ENCODE results near the gene CPEB3.
A peak's percentile ranks its signal among the peaks of the same experiment; 100 is the strongest.
"Not testable (repeated sequence)": the region's sequence is repeated elsewhere in the genome, so short reads cannot be mapped to it uniquely, and the experiment has no call there.

The CPEB3 gene

DNA sequence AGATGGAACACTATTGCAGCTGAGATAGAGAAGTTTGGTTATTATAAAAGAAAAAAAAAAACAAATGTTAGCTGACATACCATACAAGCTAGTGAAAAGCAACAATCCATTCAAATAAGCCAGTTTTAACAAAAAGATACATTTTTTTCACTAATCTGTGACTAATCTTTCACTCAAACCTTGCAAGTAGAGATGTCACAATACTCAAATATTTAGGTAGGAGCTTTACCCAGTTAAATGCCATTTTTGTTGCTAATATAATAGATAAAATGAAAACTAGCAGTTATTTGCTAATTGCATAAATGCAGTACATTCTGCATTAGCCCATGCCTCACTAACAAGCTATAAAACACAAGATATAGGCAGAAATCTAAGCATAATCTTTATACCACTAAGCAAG is 243.7 kb downstream of the CPEB3 start:
- DNase-seq (ENCODE audit: low read depth in 1 of 2, low spot score in 1 of 2): no peak

DNA sequence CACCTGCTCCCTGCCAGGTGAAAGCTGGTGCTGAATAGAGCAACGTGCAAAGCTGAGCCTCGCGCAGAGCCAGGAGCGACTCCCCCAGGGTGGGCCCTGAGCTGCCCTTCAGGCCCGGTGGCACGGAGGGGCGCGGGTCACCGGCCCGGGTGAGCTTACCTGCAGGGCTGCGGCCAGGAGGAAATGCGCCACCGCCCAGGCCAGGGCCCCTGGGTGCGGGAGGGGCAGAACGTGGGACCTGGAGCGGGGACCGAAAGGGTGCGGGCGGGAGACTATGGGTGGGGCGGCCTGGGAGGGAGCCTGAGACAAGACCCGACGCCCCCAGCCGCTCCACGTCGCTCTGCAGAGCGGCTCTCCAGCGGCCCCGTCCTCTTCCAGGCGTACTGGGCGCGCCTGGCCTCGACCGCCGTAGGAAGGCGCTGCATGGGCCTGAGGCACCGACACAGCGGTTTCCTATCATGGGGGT is 245.2 kb downstream of the CPEB3 start:
- no peak for DNase-seq (ENCODE audit: low read depth in 1 of 2, low spot score in 1 of 2)

- no peak for DNase-seq (ENCODE audit: low read depth in 1 of 2, low spot score in 1 of 2)
Observed at GRCh38 chr10:92042541-92042940, 248.3 kb downstream of the CPEB3 start.

DNA sequence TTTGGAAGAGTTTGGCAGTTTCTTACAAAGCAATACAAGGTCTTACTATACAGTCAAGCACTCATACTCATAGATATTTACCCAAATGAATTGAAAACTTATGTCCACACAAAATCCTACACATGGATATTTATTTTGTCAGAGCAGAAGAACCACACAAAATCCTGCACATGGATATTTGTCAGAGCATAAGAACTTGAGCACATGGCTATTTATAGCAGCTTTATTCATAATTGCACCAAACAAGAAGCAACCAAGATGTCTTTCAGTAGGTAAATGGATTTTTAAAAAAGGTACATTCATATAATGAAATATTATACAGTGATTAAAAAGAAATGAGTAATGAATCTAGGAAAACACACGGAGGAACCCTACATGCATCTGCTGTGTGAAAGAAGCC is 251.9 kb downstream of the CPEB3 start:
- no peak for DNase-seq (ENCODE audit: low read depth in 1 of 2, low spot score in 1 of 2)

GRCh38 chr10:92033070-92033469 is 257.8 kb downstream of the CPEB3 start:
- not testable (repeated sequence) for DNase-seq (ENCODE audit: low read depth in 1 of 2, low spot score in 1 of 2)

- no peak for DNase-seq (ENCODE audit: low read depth in 1 of 2, low spot score in 1 of 2)
Observed at GRCh38 chr10:92031580-92031979, 259.3 kb downstream of the CPEB3 start.

GRCh38 chr10:92027141-92027540 is 263.7 kb downstream of the CPEB3 start:
- no peak for DNase-seq (ENCODE audit: low read depth in 1 of 2, low spot score in 1 of 2)

GRCh38 chr10:92025340-92025739 is 265.5 kb downstream of the CPEB3 start:
- not testable (repeated sequence) for DNase-seq (ENCODE audit: low read depth in 1 of 2, low spot score in 1 of 2)

GRCh38 chr10:92024700-92025099 is 266.2 kb downstream of the CPEB3 start:
- DNase-seq (ENCODE audit: low read depth in 1 of 2, low spot score in 1 of 2): no peak

- DNase-seq (ENCODE audit: low read depth in 1 of 2, low spot score in 1 of 2): no peak
Observed at GRCh38 chr10:92014620-92015019, 276.3 kb downstream of the CPEB3 start.

DNA sequence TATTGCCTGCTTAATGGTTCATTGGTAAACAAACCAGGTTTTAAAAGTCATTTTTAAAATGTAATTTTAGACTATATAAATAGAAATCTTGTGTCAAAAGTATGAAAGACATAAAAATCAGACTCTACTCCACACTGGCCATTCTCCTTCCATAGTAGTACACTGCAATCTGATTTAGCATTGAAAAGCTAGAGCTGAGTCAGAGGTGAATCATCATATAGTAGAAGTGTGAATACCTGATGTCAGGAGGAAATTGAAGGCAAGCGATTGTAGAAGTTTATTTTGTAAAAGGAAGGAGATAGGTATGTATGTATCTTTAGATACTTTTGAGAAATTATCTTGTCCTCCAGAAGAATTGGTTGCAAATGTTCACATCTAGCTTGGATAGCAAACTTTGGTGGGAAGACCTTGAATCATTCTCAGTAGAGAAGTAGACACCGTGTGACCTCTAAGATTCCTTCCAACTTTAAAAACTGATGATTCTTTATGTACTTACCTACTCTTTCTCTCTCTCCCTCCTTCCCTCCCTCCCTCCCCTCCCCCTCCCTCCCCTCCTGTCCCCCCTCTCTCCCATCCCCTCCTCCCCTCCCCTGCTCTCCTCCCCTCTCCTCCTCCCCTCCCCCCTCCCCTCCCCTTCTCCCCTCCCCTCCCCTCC is 279.2 kb downstream of the CPEB3 start:
- peak in 1 of 2 donors; percentile 2 for DNase-seq (ENCODE audit: low read depth in 1 of 2, low spot score in 1 of 2)

DNA sequence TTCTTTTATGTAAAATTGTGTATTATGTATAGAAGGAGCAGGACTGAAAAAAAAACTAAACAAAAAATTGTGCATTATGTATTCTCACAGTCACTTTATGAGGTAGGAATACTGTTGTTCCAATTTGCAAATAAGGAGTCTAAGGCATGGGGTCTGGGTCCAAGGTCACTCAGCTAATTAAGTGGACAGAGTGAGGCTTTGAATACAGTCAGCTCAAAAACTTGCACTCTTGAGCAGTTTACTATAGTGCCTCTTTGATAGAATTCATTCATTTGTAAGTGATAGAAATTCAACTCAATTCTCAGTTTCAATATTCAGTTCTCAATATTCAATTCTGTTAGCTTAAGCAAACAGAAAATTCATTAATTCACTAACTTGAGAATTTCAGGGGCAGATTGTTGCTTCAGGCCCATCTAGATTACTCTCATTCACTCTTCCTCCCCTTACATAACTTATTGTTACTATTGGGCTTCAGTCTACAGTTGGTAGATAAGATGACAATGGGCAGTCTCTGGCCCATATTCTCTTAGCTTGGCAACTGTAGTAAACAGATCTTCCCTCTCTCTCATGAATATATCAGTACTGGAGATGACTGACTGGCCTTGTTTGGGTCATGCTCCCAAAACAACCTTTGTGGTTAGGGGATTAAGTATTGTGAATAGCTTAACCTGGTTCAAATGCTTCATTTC is 280.7 kb downstream of the CPEB3 start:
- no peak for DNase-seq (ENCODE audit: low read depth in 1 of 2, low spot score in 1 of 2)

DNA sequence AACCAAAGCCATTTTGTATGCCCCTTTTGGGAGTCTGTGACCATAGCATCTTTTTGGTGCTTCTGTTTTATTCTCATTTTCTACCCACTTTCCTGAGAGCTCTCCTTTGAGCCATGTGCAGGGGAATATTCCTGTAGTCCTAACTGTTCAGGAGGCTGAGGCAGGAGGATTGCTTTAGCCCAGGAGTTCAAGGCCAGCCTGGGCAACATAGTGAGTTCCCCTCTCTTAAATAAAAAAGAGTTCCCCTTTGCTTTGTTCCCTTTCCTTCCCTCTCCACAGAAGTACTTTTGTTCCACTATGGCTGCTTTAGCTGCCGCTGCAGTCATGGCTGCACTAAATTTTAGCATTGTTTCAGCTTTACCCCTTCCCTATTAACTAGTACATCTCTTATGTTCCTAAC is 281.4 kb downstream of the CPEB3 start:
- DNase-seq (ENCODE audit: low read depth in 1 of 2, low spot score in 1 of 2): no peak

DNA sequence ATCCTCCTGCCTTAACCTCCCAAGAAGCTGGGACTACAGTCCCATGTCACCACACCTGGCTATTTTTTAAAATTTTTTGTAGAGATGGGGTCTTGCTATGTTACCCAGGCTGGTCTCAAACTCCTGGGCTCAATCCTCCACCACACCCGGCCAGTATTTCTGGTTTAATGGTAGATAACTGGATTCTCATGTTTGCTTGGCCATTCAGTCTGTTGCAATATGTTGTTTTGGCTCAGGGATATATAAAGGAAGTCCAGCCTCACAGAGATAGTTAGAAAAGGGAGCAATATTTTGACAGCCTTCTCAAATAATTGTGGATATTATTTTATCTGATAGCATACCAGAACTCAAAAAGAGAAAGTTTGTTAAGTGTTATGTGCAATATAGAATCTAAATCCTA is 284.9 kb downstream of the CPEB3 start:
- DNase-seq (ENCODE audit: low read depth in 1 of 2, low spot score in 1 of 2): no peak

DNA sequence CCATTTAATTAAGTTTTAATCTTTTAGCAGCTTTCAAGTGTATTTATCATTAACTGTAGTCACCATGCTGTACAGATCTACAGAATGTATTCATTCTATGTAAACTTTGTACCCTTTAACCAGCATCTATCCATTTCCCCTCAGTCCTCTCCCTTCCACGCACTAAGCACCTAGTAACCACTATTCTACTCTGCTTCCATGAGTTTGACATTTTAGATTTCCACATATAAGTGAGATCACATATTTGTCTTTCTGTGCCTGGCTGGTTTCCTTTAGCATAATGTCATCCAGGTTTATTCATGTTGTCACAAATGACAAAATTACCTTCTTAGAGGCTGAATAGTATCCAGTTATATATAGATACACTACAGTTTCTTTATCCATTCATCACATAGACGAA is 287.6 kb downstream of the CPEB3 start:
- no peak for DNase-seq (ENCODE audit: low read depth in 1 of 2, low spot score in 1 of 2)

DNA sequence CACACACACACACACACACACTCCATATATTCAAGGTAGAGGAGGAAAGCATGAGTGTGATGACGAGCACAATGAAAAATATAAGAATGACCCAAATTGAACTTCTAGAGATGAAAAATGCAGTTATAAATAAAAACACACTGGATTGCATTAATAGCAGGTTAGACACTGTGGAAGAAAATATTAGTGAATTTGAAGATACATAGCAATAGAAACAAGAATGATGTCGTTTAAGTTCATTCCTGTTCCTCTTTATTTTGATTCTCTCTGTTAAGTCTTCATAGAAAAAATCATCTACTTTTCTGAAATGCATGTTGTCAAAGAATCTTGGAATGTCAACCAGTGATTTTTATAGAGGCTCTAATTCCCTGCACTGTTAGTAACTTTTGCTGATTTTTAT is 288.9 kb downstream of the CPEB3 start:
- DNase-seq (ENCODE audit: low read depth in 1 of 2, low spot score in 1 of 2): no peak

GRCh38 chr10:92001581-92001980 is 289.3 kb downstream of the CPEB3 start:
- no peak for DNase-seq (ENCODE audit: low read depth in 1 of 2, low spot score in 1 of 2)
